T-helper 17 cell (primary cell): ENCODE results near the gene HCST. TPM values are rescaled to one million over a fixed set of nuclear protein-coding genes. Genes with fewer than 3 reads are reported as not detected.

Experiments
- ATAC-seq: fragments of 150-1000 bp; cut with Tn5 transposase; 2 replicates; pipeline ENCODE4 v1.10.0; 2021; ENCODE audit warnings: mild to moderate bottlenecking, moderate library complexity
- DNase-seq, 3 donors: peaks; one replicate each; pipeline versions ENCODE4 v3.0.0 to v3.0.0-alpha.2; 2020 to 2021
- H3K9me3 ChIP-seq: one replicate; pipeline ENCODE4 v1.7.0; 2013; ENCODE audit warnings: low read length, mild to moderate bottlenecking; ENCODE audit not compliant: control insufficient read depth, poor library complexity, severe bottlenecking
- H3K27ac Mint-ChIP-seq: one replicate; pipeline ENCODE4 v1.8.0; 2022; ENCODE audit warnings: mild to moderate bottlenecking, moderate library complexity, mixed read lengths
- H3K27me3 Mint-ChIP-seq: one replicate; pipeline ENCODE4 v1.8.0; 2022; ENCODE audit warnings: mixed read lengths
- H3K36me3 Mint-ChIP-seq: one replicate; pipeline ENCODE4 v1.8.0; 2022; ENCODE audit warnings: low read depth, mixed read lengths
- H3K4me1 Mint-ChIP-seq: one replicate; pipeline ENCODE4 v1.8.0; 2022; ENCODE audit warnings: mild to moderate bottlenecking, mixed read lengths
- H3K4me3 Mint-ChIP-seq: one replicate; pipeline ENCODE4 v1.8.0; 2022; ENCODE audit warnings: mild to moderate bottlenecking, moderate library complexity, mixed read lengths
- total RNA-seq, 4 donors: library from RNA in 2 of 4; stranded (reverse) in 2 of 4; gene quantifications; one replicate each; pipeline ENCODE4 v1.2.3 and lab custom pipeline; 2022 to 2026

HCST gene
- total RNA-seq, 2 donors from 2014 or later, result 63.0 to 73.7 TPM

- DNase-seq (no peak), ATAC-seq (no peak)
- Mint-ChIP-seq H3K4me1 (no peaks in the 10 kb centered on the region), H3K36me3 (peaks cover 2% of the 10 kb centered on the region), H3K27ac (no peak overlapping the region), H3K27me3 (no peaks in the 10 kb centered on the region), H3K4me3 (no peak overlapping the region)
- H3K9me3 ChIP-seq, result no peaks in the 10 kb centered on the region
Observed at GRCh38 chr19:35921012-35921411, 18.7 kb downstream of the HCST start.

DNA sequence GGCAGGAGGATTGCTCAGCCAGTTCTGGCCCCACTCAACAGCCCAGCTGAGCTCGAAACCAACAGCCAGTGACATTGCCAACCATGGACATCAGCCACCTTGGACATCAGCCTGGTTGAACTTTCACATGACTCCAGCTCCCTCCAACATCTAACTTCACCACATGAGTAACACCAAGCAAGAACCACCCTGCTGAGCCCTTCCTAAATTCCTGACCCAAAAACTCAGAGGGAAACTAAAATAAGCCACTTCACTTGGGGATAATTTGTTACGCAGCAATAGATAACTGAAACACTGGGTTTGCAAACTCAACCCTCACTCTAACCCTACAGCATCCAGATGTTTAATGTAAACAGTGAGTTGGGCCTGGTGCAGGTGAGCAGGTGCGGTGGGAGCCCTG, 23.2 kb downstream of the HCST start:
- Mint-ChIP-seq H3K4me3 (no peak overlapping the region), H3K27me3 (no peaks in the 10 kb centered on the region), H3K4me1 (peaks cover 10% of the 10 kb centered on the region), H3K27ac (no peak overlapping the region), H3K36me3 (no peaks in the 10 kb centered on the region)
- ATAC-seq (no peak), DNase-seq (no peak)
- no peaks in the 10 kb centered on the region for H3K9me3 ChIP-seq

GRCh38 chr19:35928507-35928906, 26.2 kb downstream of the HCST start:
- no peaks in the 10 kb centered on the region for H3K36me3 Mint-ChIP-seq
- ATAC-seq (no peak), DNase-seq (no peak)
- no peak overlapping the region for H3K4me3 Mint-ChIP-seq
- no peaks in the 10 kb centered on the region for H3K9me3 ChIP-seq
- no peak overlapping the region for H3K27ac Mint-ChIP-seq
- peaks cover 20% of the 10 kb centered on the region for H3K4me1 Mint-ChIP-seq
- H3K27me3 Mint-ChIP-seq, result no peaks in the 10 kb centered on the region

GRCh38 chr19:35929876-35930275, 27.5 kb downstream of the HCST start:
- H3K4me3 Mint-ChIP-seq, result peak overlapping the region; percentile 76
- no peak for DNase-seq
- H3K27ac Mint-ChIP-seq, result peak overlapping the region; percentile 93
- H3K4me1 Mint-ChIP-seq, result peaks cover 20% of the 10 kb centered on the region
- no peak for ATAC-seq
- no peaks in the 10 kb centered on the region for H3K9me3 ChIP-seq
- no peaks in the 10 kb centered on the region for H3K36me3 Mint-ChIP-seq
- H3K27me3 Mint-ChIP-seq, result no peaks in the 10 kb centered on the region

- H3K36me3 Mint-ChIP-seq, result peaks cover 3% of the 10 kb centered on the region
- H3K4me3 Mint-ChIP-seq, result peak overlapping the region; percentile 83
- no peaks in the 10 kb centered on the region for H3K27me3 Mint-ChIP-seq
- DNase-seq (peak; percentile 98 to 99 (median 99)), ATAC-seq (peak; percentile 96)
- no peaks in the 10 kb centered on the region for H3K9me3 ChIP-seq
- H3K27ac Mint-ChIP-seq, result peak overlapping the region; percentile 93
- peaks cover 28% of the 10 kb centered on the region for H3K4me1 Mint-ChIP-seq
Observed at GRCh38 chr19:35931161-35931873, 29.0 kb downstream of the HCST start.

DNA sequence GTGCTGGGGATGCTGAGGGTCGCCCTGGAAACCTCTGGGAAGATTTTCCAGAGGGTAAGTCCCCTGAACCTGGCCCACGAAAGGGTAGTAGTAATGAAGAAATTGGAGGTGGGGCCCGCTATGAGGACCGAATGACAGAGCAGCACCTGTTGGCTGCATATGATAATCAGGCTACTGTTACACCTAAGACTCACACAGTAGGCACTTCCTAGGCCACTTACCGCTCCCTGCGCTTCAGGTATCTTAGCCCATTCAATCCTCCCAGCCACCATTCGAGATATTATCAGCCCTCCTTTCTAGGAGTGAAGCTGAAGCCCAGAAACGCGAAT, 29.5 kb downstream of the HCST start:
- Mint-ChIP-seq H3K27me3 (no peaks in the 10 kb centered on the region), H3K27ac (no peak overlapping the region), H3K4me3 (peak overlapping the region; percentile 83), H3K36me3 (peaks cover 3% of the 10 kb centered on the region), H3K4me1 (peaks cover 24% of the 10 kb centered on the region)
- ATAC-seq, result peak; percentile 2
- no peak for DNase-seq
- no peaks in the 10 kb centered on the region for H3K9me3 ChIP-seq

DNA sequence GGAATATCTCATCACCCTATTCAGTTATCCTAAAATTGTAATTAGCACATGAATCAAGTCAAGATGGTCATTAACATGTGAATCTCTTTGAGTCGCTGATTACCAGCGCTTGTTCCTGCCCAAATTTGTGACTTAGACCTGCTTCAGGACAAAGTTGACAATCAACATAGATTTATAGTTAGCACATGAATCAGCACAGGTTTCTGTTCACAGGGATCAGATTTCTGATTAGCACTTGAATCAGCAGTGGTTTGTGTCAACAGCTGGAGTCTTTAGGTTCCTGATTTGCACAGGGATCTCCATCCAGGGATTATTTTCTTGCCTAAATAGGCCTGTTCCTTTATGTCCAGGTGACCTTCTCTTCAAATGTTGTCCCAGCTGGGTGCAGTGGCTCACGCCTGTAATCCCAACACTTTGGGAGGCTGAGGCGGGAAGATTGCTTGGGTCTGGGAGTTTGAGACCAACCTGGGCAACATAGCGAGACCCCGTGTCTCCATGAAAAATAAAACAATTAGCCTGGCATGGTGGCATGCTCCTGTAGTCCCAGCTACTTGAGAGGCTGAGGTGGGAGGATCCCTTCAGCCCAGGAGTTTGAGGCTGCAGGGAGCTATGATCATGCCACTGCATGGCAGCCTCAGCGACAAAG, 30.1 kb downstream of the HCST start:
- Mint-ChIP-seq H3K27ac (no peak overlapping the region), H3K36me3 (peaks cover 3% of the 10 kb centered on the region)

GRCh38 chr19:35935911-35936737, 33.8 kb downstream of the HCST start, which contains the start of gene LRFN3:
LRFN3 (plus strand) TSS chr19:35936374; CDS start chr19:35939426, 3,052 bp downstream.
- Mint-ChIP-seq H3K27ac (peak within 1 kb of the TSS; percentile 96), H3K27me3 (no peaks in the 10 kb centered on the region), H3K4me1 (peaks cover 35% of the 10 kb centered on the region), H3K36me3 (peaks cover 20% of the 10 kb centered on the region), H3K4me3 (peak within 1 kb of the TSS; percentile 100)
- no peaks in the 10 kb centered on the region for H3K9me3 ChIP-seq
- no peak for ATAC-seq
- peak in 2 of 3 donors; percentile 36 to 40 for DNase-seq

More for the DNA sequence above, 30.1 kb downstream of the HCST start:
- no peaks in the 10 kb centered on the region for H3K9me3 ChIP-seq
- peaks cover 27% of the 10 kb centered on the region for H3K4me1 Mint-ChIP-seq
- no peak for DNase-seq
- H3K4me3 Mint-ChIP-seq, result no peak overlapping the region
- H3K27me3 Mint-ChIP-seq, result no peaks in the 10 kb centered on the region
- no peak for ATAC-seq

- Mint-ChIP-seq H3K4me3 (peak overlapping the region; percentile 100), H3K36me3 (peaks cover 22% of the 10 kb centered on the region), H3K27ac (peak overlapping the region; percentile 96), H3K27me3 (no peaks in the 10 kb centered on the region), H3K4me1 (peaks cover 32% of the 10 kb centered on the region)
- DNase-seq (no peak), ATAC-seq (no peak)
- H3K9me3 ChIP-seq, result no peaks in the 10 kb centered on the region
Observed at GRCh38 chr19:35936738-35937268, 34.5 kb downstream of the HCST start.

- H3K27ac Mint-ChIP-seq, result peak overlapping the region; percentile 87
- peaks cover 22% of the 10 kb centered on the region for H3K36me3 Mint-ChIP-seq
- H3K9me3 ChIP-seq, result no peaks in the 10 kb centered on the region
- DNase-seq (no peak), ATAC-seq (peak; percentile 61)
- peak overlapping the region; percentile 100 for H3K4me3 Mint-ChIP-seq
- H3K4me1 Mint-ChIP-seq, result peaks cover 32% of the 10 kb centered on the region
- H3K27me3 Mint-ChIP-seq, result no peaks in the 10 kb centered on the region
Observed at GRCh38 chr19:35937345-35938281, 35.3 kb downstream of the HCST start.

- Mint-ChIP-seq H3K27me3 (no peaks in the 10 kb centered on the region), H3K36me3 (peaks cover 27% of the 10 kb centered on the region), H3K4me1 (peaks cover 38% of the 10 kb centered on the region), H3K27ac (peak overlapping the region; percentile 87), H3K4me3 (peak overlapping the region; percentile 100)
- no peak for ATAC-seq
- DNase-seq, result no peak
- no peaks in the 10 kb centered on the region for H3K9me3 ChIP-seq
Observed at GRCh38 chr19:35938282-35939224, 36.2 kb downstream of the HCST start.
